ENCODE data around the gene CORO1C.

The CORO1C gene

GRCh38 chr12:108724890-108725151, 6.5 kb downstream of the CORO1C start:
- no peak for DNase-seq (ENCODE audit: low read depth in 2 of 2)

DNA sequence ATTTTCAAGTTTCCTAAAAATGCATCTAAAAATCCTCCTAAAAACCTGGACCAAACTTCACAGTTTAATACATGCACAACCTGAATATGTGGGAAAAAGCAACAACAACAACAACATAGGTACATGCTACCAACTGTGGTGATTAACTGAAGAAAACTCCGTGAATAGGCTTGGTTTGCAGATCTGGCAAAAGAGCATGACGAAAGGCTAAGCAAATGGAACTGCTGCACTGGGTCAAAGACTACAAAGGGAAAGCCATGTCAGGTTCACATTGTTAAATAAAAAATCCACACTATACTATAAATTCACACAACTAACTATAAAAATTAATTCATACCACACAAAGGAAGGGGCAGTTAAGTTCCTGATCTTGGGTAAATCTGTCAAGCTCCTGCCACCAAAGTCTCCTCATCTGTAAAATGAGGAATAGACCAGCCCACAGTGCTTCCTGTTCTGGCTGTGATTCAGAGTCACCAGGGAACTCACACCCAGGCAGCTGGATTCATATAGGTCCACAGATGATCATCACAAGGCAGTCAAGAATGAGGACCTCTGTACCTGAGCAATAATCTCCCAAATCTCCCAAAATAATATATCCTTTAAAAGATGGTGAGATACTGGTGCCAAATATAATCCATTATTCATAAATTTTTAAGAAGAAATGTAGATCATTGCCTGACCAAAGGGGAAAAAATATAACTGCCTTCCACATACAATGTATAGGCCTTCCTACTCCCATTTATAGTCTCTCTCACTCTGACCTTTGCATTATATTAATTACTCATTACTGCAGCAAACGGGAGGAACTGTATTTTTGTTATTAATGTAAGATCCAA, 7.0 kb downstream of the CORO1C start:
- DNase-seq (ENCODE audit: low read depth in 2 of 2): no peak

DNA sequence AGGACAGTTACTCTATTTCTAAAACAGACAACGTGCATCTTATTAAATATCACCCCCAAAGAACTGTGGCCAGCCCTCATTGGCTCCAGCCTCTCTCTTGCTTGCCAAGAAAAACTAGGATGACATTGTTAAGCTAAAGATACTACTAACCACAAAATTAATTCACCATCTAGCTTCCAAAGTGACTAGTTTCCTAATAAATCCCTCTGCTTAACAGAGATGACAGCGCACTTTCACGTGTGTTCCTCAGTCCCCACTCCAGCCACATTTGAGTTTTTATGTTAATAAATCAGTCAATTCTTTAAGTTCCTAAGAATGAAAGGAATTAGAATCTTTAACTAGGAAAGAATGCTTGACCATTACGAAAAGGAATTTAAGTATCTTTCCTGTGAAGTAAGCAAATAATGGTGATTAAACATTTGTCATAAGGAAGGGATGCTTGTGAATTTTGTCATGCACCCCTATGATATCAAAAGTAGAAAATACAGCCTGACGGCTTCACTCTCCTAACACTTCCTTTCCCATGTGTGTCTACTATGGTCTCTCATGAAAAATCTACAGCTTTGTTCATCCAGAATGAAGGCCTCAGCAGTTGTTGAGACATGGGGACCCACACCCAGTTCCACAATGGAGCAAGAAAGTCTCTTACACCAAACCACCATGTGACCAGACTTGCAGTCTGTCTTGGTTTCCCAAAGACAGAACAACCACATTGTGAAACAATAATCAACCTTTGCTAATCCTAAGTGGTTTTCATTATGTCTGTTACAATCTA, 8.1 kb downstream of the CORO1C start:
- DNase-seq (ENCODE audit: low read depth in 2 of 2): no peak

GRCh38 chr12:108722463-108722862, 8.9 kb downstream of the CORO1C start:
- DNase-seq (ENCODE audit: low read depth in 2 of 2): no peak

- no peak for DNase-seq (ENCODE audit: low read depth in 2 of 2)
Observed at GRCh38 chr12:108721824-108722223, 9.5 kb downstream of the CORO1C start.

GRCh38 chr12:108720757-108721514, 10.4 kb downstream of the CORO1C start:
- DNase-seq (ENCODE audit: low read depth in 2 of 2): no peak

DNA sequence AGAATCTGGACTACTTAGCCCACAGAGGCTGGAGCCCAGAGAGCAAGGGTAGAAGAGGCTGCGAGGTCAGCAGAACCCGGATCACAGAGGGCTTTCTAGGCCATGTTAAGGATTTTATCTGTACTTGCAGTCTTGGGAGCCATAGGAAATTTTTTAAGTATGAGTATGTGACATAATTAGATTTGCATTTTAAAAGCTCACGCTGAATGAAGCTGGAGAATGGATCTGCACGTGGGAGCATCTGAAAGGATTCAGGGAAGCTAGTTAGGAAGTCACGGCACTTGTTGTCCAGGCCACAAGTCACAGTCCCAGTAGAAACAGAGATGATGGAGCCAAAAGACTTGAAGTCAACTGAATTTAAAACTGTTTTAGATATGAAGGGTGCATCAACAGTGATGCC, 14.1 kb downstream of the CORO1C start:
- DNase-seq (ENCODE audit: low read depth in 2 of 2): no peak

DNA sequence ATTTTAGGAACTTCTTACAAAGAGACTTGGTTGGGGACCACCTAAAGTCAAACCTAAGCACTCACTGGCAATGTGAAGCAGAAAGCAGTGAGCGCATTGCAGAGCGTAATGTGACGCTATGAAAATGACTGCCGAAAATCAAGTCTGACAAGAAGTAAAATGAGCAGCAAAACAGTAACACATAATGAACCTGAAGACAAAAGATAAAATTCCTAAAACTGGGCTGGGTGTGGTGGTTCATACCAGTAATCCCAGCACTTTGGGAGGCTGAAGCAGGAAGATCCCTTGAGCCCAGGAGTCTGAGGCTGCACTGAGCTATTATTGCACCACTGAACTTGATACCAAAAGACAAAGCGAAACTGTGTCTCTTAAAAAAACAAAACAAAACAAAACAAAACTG, 16.5 kb downstream of the CORO1C start:
- no peak for DNase-seq (ENCODE audit: low read depth in 2 of 2)

DNA sequence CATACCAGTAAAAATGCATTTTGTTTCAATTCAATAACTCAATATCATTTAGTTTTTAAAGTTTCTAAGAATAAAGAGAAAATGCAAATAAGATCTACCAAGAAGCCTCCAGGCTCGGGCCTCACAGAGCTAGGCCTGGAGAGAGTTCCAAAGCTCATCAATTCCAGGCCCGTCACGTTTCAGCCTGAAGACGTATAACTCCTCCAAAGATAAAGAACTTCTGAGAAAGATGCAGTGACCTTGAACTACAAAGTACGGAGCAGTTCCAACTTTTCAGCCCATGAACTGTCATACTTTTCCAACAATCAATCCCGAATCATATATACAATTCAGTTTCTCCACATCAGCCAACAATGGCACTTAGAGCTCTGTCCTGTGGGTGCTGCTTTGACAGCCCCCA, 17.8 kb downstream of the CORO1C start:
- no peak for DNase-seq (ENCODE audit: low read depth in 2 of 2)

- DNase-seq (ENCODE audit: low read depth in 2 of 2): no peak
Observed at GRCh38 chr12:108712925-108713203, 18.5 kb downstream of the CORO1C start.

DNA sequence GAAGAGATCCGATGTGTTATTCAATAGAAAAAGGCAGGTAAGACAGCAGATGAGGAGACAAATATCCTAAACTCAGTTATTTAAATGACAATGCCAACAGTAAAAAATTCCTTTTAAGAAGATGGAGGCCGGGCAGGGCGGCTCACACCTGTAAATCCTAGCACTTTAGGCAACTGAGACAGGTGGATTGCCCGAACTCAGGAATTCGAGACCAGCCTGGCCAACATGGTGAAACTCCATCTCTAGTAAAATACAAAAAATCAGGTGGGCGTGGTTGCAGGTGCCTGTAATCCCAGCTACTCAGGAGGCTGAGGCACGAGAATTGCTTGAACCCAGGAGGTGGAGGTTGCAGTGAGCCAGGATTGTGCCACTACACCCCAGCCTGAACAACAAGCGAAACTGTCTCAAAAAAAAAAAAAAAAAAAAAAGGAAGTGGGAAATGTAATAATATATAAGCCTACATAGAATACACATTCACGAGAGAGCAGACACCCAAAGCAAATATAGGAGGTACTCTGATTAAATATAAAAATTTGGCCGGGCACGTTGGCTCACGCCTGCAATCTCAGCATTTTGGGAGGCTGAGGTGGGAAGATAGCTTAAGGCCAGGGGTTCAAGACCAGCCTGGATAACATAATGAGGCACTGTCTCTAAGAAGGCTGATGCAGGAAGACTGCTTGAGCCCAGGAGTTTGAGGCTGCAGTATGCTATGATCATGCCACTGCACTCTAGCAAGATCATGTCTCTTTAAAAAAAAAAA, 19.0 kb downstream of the CORO1C start:
- DNase-seq (ENCODE audit: low read depth in 2 of 2): no peak

- no peak for DNase-seq (ENCODE audit: low read depth in 2 of 2)
Observed at GRCh38 chr12:108711489-108712164, 19.7 kb downstream of the CORO1C start.

- DNase-seq (ENCODE audit: low read depth in 2 of 2): no peak
Observed at GRCh38 chr12:108709697-108710096, 21.6 kb downstream of the CORO1C start.

GRCh38 chr12:108704527-108704926, 26.8 kb downstream of the CORO1C start:
- DNase-seq (ENCODE audit: low read depth in 2 of 2): no peak

DNA sequence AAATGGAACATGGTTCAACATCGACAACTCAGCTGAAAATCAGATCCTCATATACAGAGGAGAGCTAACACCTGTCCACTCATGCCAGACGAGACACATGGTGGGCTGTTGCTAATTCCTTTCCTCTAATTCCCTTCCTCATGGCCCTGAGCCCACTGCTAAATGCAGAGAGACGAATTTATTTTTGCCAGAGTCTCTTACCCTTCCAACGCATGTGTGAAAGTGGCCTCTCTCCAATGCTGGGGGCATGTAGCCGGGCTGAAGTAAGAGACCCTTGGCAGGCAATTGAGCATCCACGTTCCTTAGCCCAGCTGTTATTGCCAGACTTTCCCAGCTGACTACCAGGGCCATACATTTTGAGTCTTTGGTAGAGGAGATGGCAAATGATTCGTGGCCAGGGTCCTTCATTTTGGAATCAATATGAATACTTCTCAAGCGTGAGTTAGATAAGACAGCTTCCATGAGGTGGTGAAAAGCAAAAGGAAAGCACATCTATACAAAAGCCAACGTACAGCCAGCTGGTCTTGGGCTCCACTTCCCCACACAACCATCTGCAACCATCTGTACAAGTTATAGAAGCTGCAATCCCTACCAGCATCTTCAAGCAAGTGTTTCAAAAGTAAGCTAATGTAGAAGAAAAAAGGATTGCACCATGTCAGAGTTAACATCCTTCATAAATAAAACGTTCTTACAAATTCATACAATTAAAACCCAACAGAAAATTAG, 28.6 kb downstream of the CORO1C start:
- no peak for DNase-seq (ENCODE audit: low read depth in 2 of 2)

DNA sequence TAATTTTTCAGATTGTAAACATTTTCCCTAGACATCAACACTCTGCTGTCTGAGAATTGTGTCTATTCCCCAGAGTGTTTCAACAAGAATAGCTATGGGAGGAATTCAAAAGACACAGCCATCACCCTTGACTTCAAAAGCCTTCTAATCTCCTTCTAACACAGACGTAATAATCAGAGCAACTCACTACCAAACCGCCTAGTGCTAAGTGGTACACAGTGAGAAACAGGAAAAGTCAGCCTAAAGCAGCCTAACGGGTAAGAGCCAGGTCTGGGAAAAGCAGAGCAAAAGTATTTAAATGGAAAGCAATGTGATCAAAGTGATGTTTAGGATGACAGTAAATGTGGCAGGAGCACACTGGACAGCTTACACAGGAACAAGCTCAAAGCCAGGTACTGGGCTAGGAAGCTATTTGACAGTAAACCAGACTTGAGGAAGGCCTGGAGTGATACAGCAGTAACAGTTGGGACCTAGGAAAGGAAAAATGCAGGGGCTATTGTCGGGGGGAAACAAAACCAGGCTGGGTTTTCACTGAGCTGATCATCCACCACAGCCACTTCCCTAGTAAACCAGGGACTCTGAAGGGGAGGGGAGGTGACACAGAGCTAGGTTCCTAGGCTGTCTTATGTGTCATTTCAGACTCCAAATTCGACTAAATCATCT, 29.4 kb downstream of the CORO1C start:
- no peak for DNase-seq (ENCODE audit: low read depth in 2 of 2)

- no peak for DNase-seq (ENCODE audit: low read depth in 2 of 2)
Observed at GRCh38 chr12:108700833-108701541, 30.3 kb downstream of the CORO1C start.

DNA sequence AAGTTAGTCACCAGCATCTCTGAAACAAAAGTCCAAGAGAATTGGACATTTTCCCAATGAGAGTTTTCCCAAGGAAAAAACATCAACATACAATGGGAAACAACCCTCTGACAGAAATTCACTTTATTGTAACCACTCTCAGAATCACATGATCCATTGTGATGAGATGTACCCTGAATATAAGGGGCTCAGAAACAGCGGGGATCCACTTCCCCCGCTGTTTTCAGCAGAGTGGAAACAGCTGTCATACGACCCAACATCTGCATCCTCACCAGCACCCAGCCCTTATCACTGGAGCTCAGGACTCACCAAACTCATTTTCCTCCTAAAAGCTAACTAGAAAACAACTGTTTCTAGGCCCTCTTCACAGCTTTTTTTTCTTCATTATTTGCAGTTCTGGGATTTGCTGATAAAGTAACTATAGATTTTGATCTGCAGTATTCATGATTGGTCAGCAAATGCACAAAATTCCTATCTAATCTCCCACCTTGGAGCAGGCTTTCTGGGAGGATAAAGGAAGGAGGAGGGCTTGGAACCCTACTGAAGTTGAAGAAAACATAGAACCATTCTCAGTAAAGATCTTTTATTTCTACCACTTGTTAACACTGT, 31.3 kb downstream of the CORO1C start:
- DNase-seq (ENCODE audit: low read depth in 2 of 2): no peak

- no peak for DNase-seq (ENCODE audit: low read depth in 2 of 2)
Observed at GRCh38 chr12:108697905-108698304, 33.4 kb downstream of the CORO1C start.

- DNase-seq (ENCODE audit: low read depth in 2 of 2): no peak
Observed at GRCh38 chr12:108696996-108697290, 34.4 kb downstream of the CORO1C start.

Data from stimulated activated CD8-positive, alpha-beta memory T cell treated with anti-CD3 and anti-CD28 coated beads, Interleukin-15, amount 100 ng/mL, for 48 hours (primary cell).